K562 (cell line): ENCODE results near the gene ZFR2. TPM values are rescaled to one million over a fixed set of nuclear protein-coding genes. Genes with fewer than 3 reads are reported as not detected.
A peak's percentile ranks its signal among the peaks of the same experiment; 100 is the strongest.

Source experiments
- ATAC-seq: fragments of 200-7000 bp; cut with Tn5 transposase; 3 replicates; pipeline ENCODE4 v1.9.1; 2020; ENCODE audit warnings: moderate library complexity
- BruUV-seq: library from RNA; stranded (reverse); fragments of 400-500 nt; replicated peaks from 2 replicates; lab custom pipeline; 2021; lab: Mats Ljungman, UMichigan
- CTCF ChIA-PET: fragments of 300-600 bp; formaldehyde crosslinking; extraction: SDS; loops from one replicate; lab custom pipeline; 2021; ENCODE audit warnings: low intra/inter-chr PET ratio; lab: Yijun Ruan, JAX
- POLR2A ChIA-PET: fragments of 300-600, 350-650 bp; sonication (Branson Sonifier 250); formaldehyde crosslinking; extraction: SDS; loops from one replicate; lab custom pipeline; 2021; ENCODE audit warnings: antibody characterized with exemption, inconsistent platforms; lab: Yijun Ruan, JAX
- DNase-seq, 4 experiments: peaks; one replicate each; pipeline versions ENCODE4 v3.0.0 to v3.0.0-alpha.2; 2011 to 2018; ENCODE audit warnings: low spot score in 3 of 4, mixed read lengths in 3 of 4; ENCODE audit errors: extremely low read depth in 1 of 4
- FAIRE-seq: peaks from 2 replicates; lab custom pipeline; 2011; peaks lifted over from hg19 to GRCh38; lab: Jason Lieb, UNC
- H2AFZ ChIP-seq: 2 replicates; pipeline ENCODE4 v1.6.0; 2011; ENCODE audit warnings: low read depth, low read length, control low read depth, inconsistent platforms
- H3K27ac ChIP-seq: fragments of 200-600 bp; 3 replicates; pipeline ENCODE4 v1.8.0; 2011; ENCODE audit warnings: low read depth, mild to moderate bottlenecking, control low read depth, inconsistent platforms, low read length, moderate library complexity, mixed read lengths; ENCODE audit errors: extremely low read depth
- H3K27me3 ChIP-seq, 2 experiments: fragments of 300-600 bp in 1 of 2; 2 replicates in 1 of 2; 3 replicates in 1 of 2; pipeline versions ENCODE4 v1.6.0 to v1.8.0; 2011; ENCODE audit warnings: inconsistent platforms in 2 of 2, low read length in 2 of 2, mild to moderate bottlenecking in 1 of 2, mixed read lengths in 1 of 2, moderate library complexity in 1 of 2; ENCODE audit not compliant: control insufficient read depth in 2 of 2, insufficient read depth in 2 of 2
- H3K36me3 ChIP-seq: fragments of 300-600 bp; 3 replicates; pipeline ENCODE4 v1.8.0; 2011; ENCODE audit warnings: mild to moderate bottlenecking, low read length, inconsistent platforms; ENCODE audit not compliant: control insufficient read depth, insufficient read depth
- H3K4me1 ChIP-seq, 2 experiments: fragments of 200-600 bp in 1 of 2; replicated peaks in 1 of 2; 2 replicates in 1 of 2; 3 replicates in 1 of 2; pipeline versions ENCODE4 v1.5.1 to v1.8.0; 2011; ENCODE audit warnings: inconsistent platforms in 2 of 2, low read length in 2 of 2, mild to moderate bottlenecking in 1 of 2, mixed read lengths in 1 of 2, moderate library complexity in 1 of 2; ENCODE audit not compliant: control insufficient read depth in 2 of 2, insufficient read depth in 2 of 2
- H3K4me2 ChIP-seq: 2 replicates; pipeline ENCODE4 v1.6.1; 2011; ENCODE audit warnings: low read length, control low read depth, inconsistent platforms, mixed read lengths; ENCODE audit not compliant: insufficient read depth
- H3K4me3 ChIP-seq: fragments of 200-600 bp; sonication (generic), shearing (Covaris generic); 2 replicates; pipeline ENCODE4 v1.5.1; 2016; ENCODE audit warnings: control low read depth, inconsistent platforms
- H3K79me2 ChIP-seq: fragments of 200-600 bp; 3 replicates; pipeline ENCODE4 v1.8.0; 2011; ENCODE audit warnings: low read length, inconsistent platforms; ENCODE audit not compliant: control insufficient read depth, insufficient read depth
- H3K9ac ChIP-seq, 2 experiments: 2 replicates each; pipeline versions ENCODE4 v1.6.0 to v1.6.1; 2011; ENCODE audit warnings: low read depth in 2 of 2, low read length in 2 of 2, control low read depth in 1 of 2, inconsistent platforms in 1 of 2, mild to moderate bottlenecking in 1 of 2, mixed read lengths in 1 of 2; ENCODE audit not compliant: insufficient read depth in 1 of 2
- H3K9me1 ChIP-seq: one replicate; pipeline ENCODE4 v1.6.0; 2011; ENCODE audit warnings: inconsistent platforms, mild to moderate bottlenecking, low read length, moderate library complexity; ENCODE audit not compliant: control insufficient read depth, insufficient read depth
- H3K9me3 ChIP-seq: replicated peaks from 2 replicates; pipeline ENCODE4 v1.5.1; 2011; ENCODE audit warnings: low read depth, low read length, inconsistent platforms; ENCODE audit not compliant: control insufficient read depth, insufficient read depth
- H4K20me1 ChIP-seq: replicated peaks from 2 replicates; pipeline ENCODE4 v1.6.1; 2011; ENCODE audit warnings: low read length, inconsistent platforms, mixed read lengths; ENCODE audit not compliant: control insufficient read depth, insufficient read depth
- ARID1B ChIP-seq: fragments of 450-650 bp; IDR thresholded peaks from 2 replicates; pipeline ENCODE4 v1.6.1; 2016; ENCODE audit warnings: antibody characterized with exemption, mild to moderate bottlenecking, inconsistent platforms
- DNMT1 ChIP-seq: fragments of 450-650 bp; IDR thresholded peaks from 2 replicates; pipeline ENCODE4 v1.6.1; 2016; ENCODE audit warnings: antibody characterized with exemption, mild to moderate bottlenecking
- EP400 ChIP-seq: fragments of 450-650 bp; IDR thresholded peaks from 2 replicates; pipeline ENCODE4 v1.6.1; 2017; ENCODE audit warnings: antibody characterized with exemption, mild to moderate bottlenecking, moderate library complexity
- FOSL1 ChIP-seq: fragments of 200-800 bp; sonication (Bioruptor generic); conservative IDR thresholded peaks from 2 replicates; pipeline ENCODE4 v1.6.1; 2016; ENCODE audit warnings: missing genetic modification characterization, missing compliant biosample characterization
- NR4A1 ChIP-seq, 2 experiments: fragments of 250-450 bp in 1 of 2; fragments of 450-650 bp in 1 of 2; sonication (Bioruptor Pico) in 1 of 2; IDR thresholded peaks; 2 replicates each; pipeline versions ENCODE4 v1.4.0 to v1.6.1; 2016 to 2020; ENCODE audit warnings: mild to moderate bottlenecking in 2 of 2, missing compliant biosample characterization in 1 of 2, missing genetic modification characterization in 1 of 2, moderate library complexity in 1 of 2
- ZNF263 ChIP-seq: sonication (generic); formaldehyde crosslinking; IDR thresholded peaks from 2 replicates; pipeline ENCODE4 v1.8.0; 2022; ENCODE audit warnings: mild to moderate bottlenecking, missing genetic modification reagents, borderline replicate concordance
- ZNF3 ChIP-seq: fragments of 250-450 bp; sonication (Bioruptor Pico); IDR thresholded peaks from 2 replicates; pipeline ENCODE4 v1.5.0; 2021; ENCODE audit warnings: mild to moderate bottlenecking, moderate library complexity
- ZNF431 ChIP-seq: sonication (generic); formaldehyde crosslinking; IDR thresholded peaks from 2 replicates; pipeline ENCODE4 v1.8.0; 2022; ENCODE audit warnings: mild to moderate bottlenecking, missing genetic modification reagents
- ZNF583 ChIP-seq: fragments of 250-450 bp; sonication (Bioruptor Pico); IDR thresholded peaks from 2 replicates; pipeline ENCODE4 v1.4.0; 2020
- WGBS: fragments of 100-300 bp; shearing (Covaris generic); methylation state at CpG from one replicate; pipeline ENCODE4 v1.1.6; 2016; ENCODE audit warnings: low coverage, mixed read lengths; ENCODE audit not compliant: insufficient coverage; ENCODE audit errors: missing lambda C conversion rate; 5-methylcytosine and 5-hydroxymethylcytosine counted together
- in situ Hi-C: fragments of 300-500 bp; cut with MboI; formaldehyde crosslinking; loops from 4 replicates; pipeline ENCODE4 v1.15.0; 2018; ENCODE audit warnings: inconsistent platforms, mixed read lengths
- intact Hi-C: fragments of 100-400 bp; cut with micrococcal nuclease; formaldehyde crosslinking; loops from 2 replicates; pipeline ENCODE4 v1.14.2; 2022
- polyA plus RNA-seq, 8 experiments: library from polyadenylated mRNA; depleted of rRNA in 4 of 8; stranded (reverse) in 5 of 8; unstranded in 3 of 8; fragments of >200 nt; fragmentation: Nextera tagmentation in 2 of 8; fragmentation: Illumina TruSeq in 1 of 8; extraction: Ambion mirVana in 2 of 8; extraction: Trizol in 1 of 8; gene quantifications; 2 replicates each; pipeline versions ENCODE4 v1.2.1 to v1.2.3, GENCODE V29; 2011 to 2014; ENCODE audit warnings: inconsistent platforms in 1 of 8, missing spikeins in 1 of 8
- total RNA-seq, 7 experiments: library from RNA; depleted of rRNA in 6 of 7; stranded (reverse); fragments of >200 nt in 6 of 7; fragmentation: Illumina TruSeq in 2 of 7; extraction: Trizol in 2 of 7; gene quantifications; 2 replicates each; pipeline versions ENCODE4 v1.2.1 to v1.2.3, GENCODE V29; 2011 to 2021; ENCODE audit warnings: low replicate concordance in 1 of 7
- TF ChIP-seq, protein P1 (sequence below): fragments of 450-650 bp; formaldehyde crosslinking; IDR thresholded peaks from 2 replicates; pipeline ENCODE4 v1.4.0; 2022; ENCODE audit warnings: missing genetic modification characterization

ZFR2 gene
- total and polyA plus RNA-seq, 9 of the 15 experiments (the other 6 are each of a cell fraction or from before 2014, with no cell fraction given): 0.03 to 0.59 (median 0.07) TPM; not detected in 6

DNA sequence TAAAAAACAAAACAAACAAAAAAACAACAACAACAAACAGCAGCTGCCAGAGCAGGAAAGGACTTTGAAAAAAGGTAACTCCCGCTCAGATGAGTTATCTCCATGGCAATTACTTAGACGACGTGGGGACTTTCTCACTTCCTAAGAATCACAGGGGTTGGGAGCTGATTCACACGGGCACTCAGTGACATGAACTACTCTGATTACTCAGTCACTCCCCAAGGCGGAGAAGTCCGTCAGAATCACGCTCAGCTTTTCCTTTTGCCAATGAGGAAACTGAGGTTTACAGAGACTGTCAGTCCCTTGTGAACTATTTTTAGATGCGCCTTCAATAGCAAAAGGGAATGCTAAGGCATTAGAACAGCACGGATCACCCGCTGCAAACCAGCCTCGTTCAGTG is 50.4 kb downstream of the ZFR2 start:
- H3K4me2 ChIP-seq: no peak overlapping the region
- no peaks in the 10 kb centered on the region; a peak in 1 of 5 replicates for H3K27me3 ChIP-seq
- peak overlapping the region in 1 of 2 experiments; percentile 58; a peak in 2 of 4 replicates for H3K9ac ChIP-seq
- H3K79me2 ChIP-seq: no peaks in the 10 kb centered on the region
- no peak overlapping the region for H3K4me3 ChIP-seq
- FAIRE-seq (peak; percentile 19), ATAC-seq (no peak), DNase-seq (no peak)
- BruUV-seq: no TSS peak
- peaks cover 5 to 51% of the 10 kb centered on the region in 2 experiments; a peak in 4 of 5 replicates for H3K4me1 ChIP-seq
- POLR2A ChIA-PET: interaction anchor here (0.6 to 1.2 kb wide), 4 partner anchors 9 to 167 kb away, joined by 3 to 4 read pairs (median 3); partner anchors contain the start of gene EEF2
- CTCF ChIA-PET: no interaction called here
- H2AFZ ChIP-seq: peak overlapping the region; percentile 54; the same call in 1 of the 2 replicates
- no peaks in the 10 kb centered on the region for H4K20me1 ChIP-seq
- no peaks in the 10 kb centered on the region for H3K36me3 ChIP-seq
- intact Hi-C loops (no loop called here), in situ Hi-C loops (no loop called here)
- 27% methylated on average over 11 of the region's 11 CpGs for WGBS
- H3K27ac ChIP-seq: no peak overlapping the region
- H3K9me1 ChIP-seq: no peaks in the 10 kb centered on the region
- TF ChIP-seq FOSL1 (tag) (no peak), DNMT1 (no peak), NR4A1 (CRISPR knock-in tag; IDR thresholded peaks at IDR 0.05) (no peak), NR4A1 (tag; IDR thresholded peaks at IDR 0.05) (no peak), ZNF583 (no peak), ZNF431 (CRISPR knock-in tag) (no peak), ZNF3 (no peak), ZNF263 (CRISPR knock-in tag) (no peak), EP400 (no peak), ARID1B (no peak)
- TF ChIP-seq, protein P1, sequence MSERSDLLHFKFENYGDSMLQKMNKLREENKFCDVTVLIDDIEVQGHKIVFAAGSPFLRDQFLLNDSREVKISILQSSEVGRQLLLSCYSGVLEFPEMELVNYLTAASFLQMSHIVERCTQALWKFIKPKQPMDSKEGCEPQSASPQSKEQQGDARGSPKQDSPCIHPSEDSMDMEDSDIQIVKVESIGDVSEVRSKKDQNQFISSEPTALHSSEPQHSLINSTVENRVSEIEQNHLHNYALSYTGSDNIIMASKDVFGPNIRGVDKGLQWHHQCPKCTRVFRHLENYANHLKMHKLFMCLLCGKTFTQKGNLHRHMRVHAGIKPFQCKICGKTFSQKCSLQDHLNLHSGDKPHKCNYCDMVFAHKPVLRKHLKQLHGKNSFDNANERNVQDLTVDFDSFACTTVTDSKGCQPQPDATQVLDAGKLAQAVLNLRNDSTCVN: no peak
- no peaks in the 10 kb centered on the region for H3K9me3 ChIP-seq
